ENCODE results near the gene YTHDF1. TPM values are rescaled to one million over a fixed set of nuclear protein-coding genes. Genes with fewer than 3 reads are reported as not detected.

The YTHDF1 gene
- total RNA-seq, 4 donors from 2014 or later: 17.9 to 32.1 (median 29.7) TPM

DNA sequence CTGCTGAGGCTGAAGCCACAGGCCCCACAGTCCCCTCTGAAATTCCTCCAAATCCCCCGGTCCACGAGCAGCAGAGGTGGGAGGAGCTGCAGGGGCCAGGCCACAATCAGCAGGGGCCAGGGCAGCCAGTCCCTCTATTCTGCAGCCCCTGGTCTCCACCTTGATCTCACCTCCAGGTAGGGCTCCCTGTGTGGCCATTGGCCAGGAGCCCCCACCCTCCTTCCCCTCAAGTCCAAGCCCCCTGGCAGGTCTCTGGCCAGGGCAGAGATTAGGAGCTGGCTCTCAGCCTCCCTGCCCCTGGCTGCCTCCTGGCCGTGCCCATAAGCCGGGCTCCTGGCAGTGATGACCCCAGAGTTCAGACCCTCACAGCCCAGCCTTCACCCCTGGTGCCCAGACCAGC, 34.7 kb downstream of the YTHDF1 start:
- no peaks in the 10 kb centered on the region for H3K36me3 ChIP-seq
- intact Hi-C loops (cut with DNase I): no loop called here

GRCh38 chr20:63180569-63181185, 35.3 kb downstream of the YTHDF1 start:
- Histone ChIP-seq H3K4me1 (peaks cover 24 to 40% (median 37%) of the 10 kb centered on the region in 4 donors), H3K27me3 (peaks cover 3 to 82% (median 45%) of the 10 kb centered on the region in 4 donors), H3K9me3 (no peaks in the 10 kb centered on the region), H3K4me3 (no peak overlapping the region), H3K27ac (replicated peaks in 1 of 4) (no peak overlapping the region), H3K36me3 (no peaks in the 10 kb centered on the region)
- intact Hi-C loops (cut with DNase I): no loop called here
- DNase-seq (ENCODE audit: extremely low spot score): no peak
- WGBS: 91% methylated on average over 4 of the region's 11 CpGs
- no peak for TF ChIP-seq EP300 (IDR thresholded peaks at IDR 0.05)
- no peak for TF ChIP-seq POLR2A (IDR thresholded peaks at IDR 0.05; ENCODE audit: low read depth)
- no peak for TF ChIP-seq POLR2AphosphoS5 (IDR thresholded peaks at IDR 0.05)
- TF ChIP-seq CTCF (IDR thresholded peaks at IDR 0.05): no peak

More for the DNA sequence above, 34.7 kb downstream of the YTHDF1 start:
- Histone ChIP-seq H3K27me3 (peaks cover 3 to 76% (median 39%) of the 10 kb centered on the region in 4 donors), H3K4me3 (no peak overlapping the region), H3K9me3 (no peaks in the 10 kb centered on the region), H3K4me1 (peaks cover 24 to 37% (median 34%) of the 10 kb centered on the region in 4 donors), H3K27ac (replicated peaks in 1 of 4) (no peak overlapping the region)
- no peak for DNase-seq (ENCODE audit: extremely low spot score)
- 57% methylated on average over 4 of the region's 4 CpGs for WGBS
- TF ChIP-seq POLR2AphosphoS5 (IDR thresholded peaks at IDR 0.05) (no peak), POLR2A (IDR thresholded peaks at IDR 0.05; ENCODE audit: low read depth) (no peak), EP300 (IDR thresholded peaks at IDR 0.05) (no peak), CTCF (IDR thresholded peaks at IDR 0.05) (no peak)

GRCh38 chr20:63179687-63180568, 36.0 kb downstream of the YTHDF1 start:
- intact Hi-C loops (cut with DNase I): loop anchor here (1.0 kb wide), 1 partner anchor 124 kb away; no protein-coding TSS in a partner anchor
- no peaks in the 10 kb centered on the region for H3K36me3 ChIP-seq

More at GRCh38 chr20:63179687-63180568, 36.0 kb downstream of the YTHDF1 start:
- Histone ChIP-seq H3K27me3 (peaks cover 7 to 89% (median 52%) of the 10 kb centered on the region in 4 donors), H3K4me3 (no peak overlapping the region), H3K27ac (replicated peaks in 1 of 4) (no peak overlapping the region), H3K4me1 (peaks cover 28 to 47% (median 44%) of the 10 kb centered on the region in 4 donors), H3K9me3 (no peaks in the 10 kb centered on the region)
- DNase-seq (ENCODE audit: extremely low spot score): no peak
- TF ChIP-seq EP300 (IDR thresholded peaks at IDR 0.05) (no peak), POLR2AphosphoS5 (IDR thresholded peaks at IDR 0.05) (no peak), POLR2A (IDR thresholded peaks at IDR 0.05; ENCODE audit: low read depth) (no peak), CTCF (IDR thresholded peaks at IDR 0.05) (no peak)
- 24% methylated on average over 5 of the region's 14 CpGs for WGBS

Measured in esophagus muscularis mucosa (tissue), 4 donors.